ENCODE measurements around the gene C1QB.

DNA sequence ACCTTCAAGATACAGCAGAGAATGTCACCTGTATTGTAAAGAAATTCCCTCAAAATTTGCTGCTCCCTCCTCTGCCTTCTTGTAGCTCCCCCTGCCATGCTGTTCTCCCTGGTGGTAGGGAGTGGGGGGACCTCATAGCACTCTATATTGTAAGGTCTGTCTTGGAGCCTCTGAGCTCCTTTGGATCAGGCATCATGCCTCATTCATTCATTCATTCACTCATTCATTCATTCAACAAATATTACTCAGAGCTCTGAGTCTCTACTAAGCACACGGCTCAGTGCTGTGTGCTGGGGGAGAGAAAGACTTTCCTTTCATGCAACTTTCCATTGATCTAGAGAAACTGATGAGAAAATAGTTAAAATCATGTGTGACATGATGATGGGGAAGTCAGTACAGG is 30.5 kb downstream of the C1QB start:
- TF ChIP-seq, protein P1, sequence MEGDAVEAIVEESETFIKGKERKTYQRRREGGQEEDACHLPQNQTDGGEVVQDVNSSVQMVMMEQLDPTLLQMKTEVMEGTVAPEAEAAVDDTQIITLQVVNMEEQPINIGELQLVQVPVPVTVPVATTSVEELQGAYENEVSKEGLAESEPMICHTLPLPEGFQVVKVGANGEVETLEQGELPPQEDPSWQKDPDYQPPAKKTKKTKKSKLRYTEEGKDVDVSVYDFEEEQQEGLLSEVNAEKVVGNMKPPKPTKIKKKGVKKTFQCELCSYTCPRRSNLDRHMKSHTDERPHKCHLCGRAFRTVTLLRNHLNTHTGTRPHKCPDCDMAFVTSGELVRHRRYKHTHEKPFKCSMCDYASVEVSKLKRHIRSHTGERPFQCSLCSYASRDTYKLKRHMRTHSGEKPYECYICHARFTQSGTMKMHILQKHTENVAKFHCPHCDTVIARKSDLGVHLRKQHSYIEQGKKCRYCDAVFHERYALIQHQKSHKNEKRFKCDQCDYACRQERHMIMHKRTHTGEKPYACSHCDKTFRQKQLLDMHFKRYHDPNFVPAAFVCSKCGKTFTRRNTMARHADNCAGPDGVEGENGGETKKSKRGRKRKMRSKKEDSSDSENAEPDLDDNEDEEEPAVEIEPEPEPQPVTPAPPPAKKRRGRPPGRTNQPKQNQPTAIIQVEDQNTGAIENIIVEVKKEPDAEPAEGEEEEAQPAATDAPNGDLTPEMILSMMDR (IDR thresholded peaks at IDR 0.05; ENCODE audit: low read depth, low read length, missing input control) = no peak
- TF ChIP-seq MAX (IDR thresholded peaks at IDR 0.05) = no peak
- TF ChIP-seq REST (IDR thresholded peaks at IDR 0.05) = no peak
- no peak for TF ChIP-seq GABPA (IDR thresholded peaks at IDR 0.05 in 1 of 2, conservative IDR thresholded peaks at IDR 0.05 in 1 of 2)
- TF ChIP-seq EGR1 (IDR thresholded peaks at IDR 0.05; ENCODE audit: low read depth in 2 of 2) = no peak
- no peak for TF ChIP-seq YY1 (IDR thresholded peaks at IDR 0.05)
- no peak for TF ChIP-seq SP1 (IDR thresholded peaks at IDR 0.05)
- no peak for TF ChIP-seq RAD21 (IDR thresholded peaks at IDR 0.05)
- no peak for TF ChIP-seq TAF1 (conservative IDR thresholded peaks at IDR 0.05)
- TF ChIP-seq FOXA1 (IDR thresholded peaks at IDR 0.05) = no peak
- TF ChIP-seq, protein P2, sequence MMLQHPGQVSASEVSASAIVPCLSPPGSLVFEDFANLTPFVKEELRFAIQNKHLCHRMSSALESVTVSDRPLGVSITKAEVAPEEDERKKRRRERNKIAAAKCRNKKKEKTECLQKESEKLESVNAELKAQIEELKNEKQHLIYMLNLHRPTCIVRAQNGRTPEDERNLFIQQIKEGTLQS (IDR thresholded peaks at IDR 0.05) = no peak
- TF ChIP-seq JUND (IDR thresholded peaks at IDR 0.05) = no peak
- no peak for TF ChIP-seq RXRA (IDR thresholded peaks at IDR 0.05)

All from liver (tissue), 3 donors.